Kidney (tissue), 14 donors: Measurements from ENCODE around the gene SOX6. TPM values are rescaled to one million over a fixed set of nuclear protein-coding genes. Genes with fewer than 3 reads are reported as not detected.

Experiments used
- DNase-seq, 5 donors: peaks; one replicate each; pipeline ENCODE4 v3.0.0-alpha.2; 2013 to 2020
- FAIRE-seq: peaks from 2 replicates; lab custom pipeline; 2012; peaks lifted over from hg19 to GRCh38; lab: Jason Lieb, UNC
- H3K27ac ChIP-seq, 2 donors: one replicate each; pipeline ENCODE4 v1.7.0; 2013; ENCODE audit warnings: low read depth in 2 of 2, low read length in 2 of 2, inconsistent platforms in 1 of 2
- H3K27me3 ChIP-seq: one replicate; pipeline ENCODE4 v1.7.1; 2013; ENCODE audit warnings: low read length, inconsistent platforms; ENCODE audit not compliant: control insufficient read depth, insufficient read depth
- H3K36me3 ChIP-seq, 3 donors: one replicate each; pipeline versions ENCODE4 v1.7.0 to v1.7.1; 2013; ENCODE audit warnings: low read length in 3 of 3, control low read depth in 1 of 3, inconsistent platforms in 1 of 3; ENCODE audit not compliant: insufficient read depth in 3 of 3, control insufficient read depth in 2 of 3
- H3K4me1 ChIP-seq, 3 donors: one replicate each; pipeline versions ENCODE4 v1.7.0 to v1.7.1; 2013; ENCODE audit warnings: low read length in 3 of 3, inconsistent platforms in 1 of 3, low read depth in 1 of 3; ENCODE audit not compliant: control insufficient read depth in 2 of 3, insufficient read depth in 2 of 3
- H3K4me3 ChIP-seq, 3 donors: one replicate each; pipeline versions ENCODE4 v1.7.0 to v1.8.1; 2013; ENCODE audit warnings: low read length in 3 of 3, control low read depth in 1 of 3, inconsistent platforms in 1 of 3
- H3K9ac ChIP-seq, 3 donors: one replicate each; pipeline versions ENCODE4 v1.7.0 to v1.7.1; 2013; ENCODE audit warnings: low read length in 3 of 3, control low read depth in 1 of 3, inconsistent platforms in 1 of 3
- H3K9me3 ChIP-seq, 3 donors: one replicate each; pipeline versions ENCODE4 v1.7.0 to v1.7.1; 2013; ENCODE audit warnings: low read length in 3 of 3, control low read depth in 1 of 3, inconsistent platforms in 1 of 3; ENCODE audit not compliant: control insufficient read depth in 2 of 3, insufficient read depth in 1 of 3
- CTCF ChIP-seq: IDR thresholded peaks from 3 replicates; pipeline ENCODE4 v1.5.1; 2012; ENCODE audit warnings: mild to moderate bottlenecking, moderate library complexity, borderline replicate concordance; ENCODE audit not compliant: insufficient read depth; ENCODE audit errors: extremely low read depth
- intact Hi-C: fragments of 100-400 bp; cut with DNase I; formaldehyde crosslinking; loops from one replicate; pipeline ENCODE4 v1.11.1; 2022
- polyA plus RNA-seq: library from polyadenylated mRNA; stranded (reverse); fragments of 350-450 nt; fragmentation: Illumina TruSeq; extraction: RNeasy Lipid Tissue Mini Kit (QIAGEN cat#74804); gene quantifications from one replicate; pipeline ENCODE4 v1.2.3, GENCODE V29; 2014; ENCODE audit warnings: low read depth, low replicate concordance; ENCODE audit not compliant: insufficient read depth
- total RNA-seq: library from RNA; stranded (reverse); fragmentation: NEBNext Ultra II Directional; extraction: Animal tissue kit (Norgen Biotek cat#: 25700); gene quantifications from one replicate; pipeline ENCODE4 v1.2.1, GENCODE V29; 2021
- donor health status: control.
- donor health status: control.
- donor health status: control.
- donor health status: control.
- donor health status: control.
- donor health status: DM: yes; HTN: yes; CAD: no.
- donor health status: Normal renal cell carcinoma (clear cell type).

Gene SOX6
- total and polyA plus RNA-seq, 2 donors from 2014 or later: 5.0 to 47.3 TPM

GRCh38 chr11:16158426-16158994, 197.8 kb downstream of the SOX6 start:
- no peak for TF ChIP-seq CTCF
- no peaks in the 10 kb centered on the region for H3K9me3 ChIP-seq
- H3K4me3 ChIP-seq: no peak overlapping the region
- no peak overlapping the region for H3K9ac ChIP-seq
- no peaks in the 10 kb centered on the region for H3K4me1 ChIP-seq
- DNase-seq: no peak
- FAIRE-seq: no peak
- intact Hi-C loops: no loop called here
- no peaks in the 10 kb centered on the region for H3K36me3 ChIP-seq
- no peaks in the 10 kb centered on the region for H3K27me3 ChIP-seq
- H3K27ac ChIP-seq: no peak overlapping the region

GRCh38 chr11:16157327-16157726, 199.0 kb downstream of the SOX6 start:
- Histone ChIP-seq H3K27ac (no peak overlapping the region), H3K9ac (no peak overlapping the region), H3K9me3 (no peaks in the 10 kb centered on the region), H3K4me1 (no peaks in the 10 kb centered on the region), H3K27me3 (no peaks in the 10 kb centered on the region), H3K36me3 (no peaks in the 10 kb centered on the region), H3K4me3 (no peak overlapping the region)
- intact Hi-C loops: no loop called here
- FAIRE-seq: no peak
- DNase-seq: no peak
- no peak for TF ChIP-seq CTCF

GRCh38 chr11:16155448-16155847, 200.9 kb downstream of the SOX6 start:
- H3K4me3 ChIP-seq: no peak overlapping the region
- TF ChIP-seq CTCF: no peak
- H3K4me1 ChIP-seq: no peaks in the 10 kb centered on the region
- intact Hi-C loops: no loop called here
- H3K27me3 ChIP-seq: no peaks in the 10 kb centered on the region
- no peaks in the 10 kb centered on the region for H3K36me3 ChIP-seq
- FAIRE-seq (no peak), DNase-seq (no peak)
- no peak overlapping the region for H3K9ac ChIP-seq
- no peaks in the 10 kb centered on the region for H3K9me3 ChIP-seq
- no peak overlapping the region for H3K27ac ChIP-seq
